ENCODE data around the gene ZNF486. TPM values are rescaled to one million over a fixed set of nuclear protein-coding genes. Genes with fewer than 3 reads are reported as not detected.

ZNF486 gene
- total RNA-seq, 1 experiment from 2014 or later = 21.1 TPM

GRCh38 chr19:20154636-20155035 lies 12.4 kb upstream of the ZNF486 start:
- Histone ChIP-seq H3K56ac (ENCODE audit: insufficient read length, low read depth, low read length) (no peak overlapping the region), H3K23me2 (ENCODE audit: insufficient read length, low read depth, low read length, poor library complexity, severe bottlenecking) (no peaks in the 10 kb centered on the region), H2BK15ac (ENCODE audit: low read depth, low read length) (no peak overlapping the region), H3K14ac (ENCODE audit: insufficient read depth, low read length) (no peak overlapping the region), H3K4me2 (ENCODE audit: insufficient read depth, insufficient read length, low read length) (no peak overlapping the region), H3K4me1 (ENCODE audit: insufficient read depth, low read length) (no peaks in the 10 kb centered on the region), H3K4ac (ENCODE audit: low read depth, low read length) (no peak overlapping the region), H3K79me2 (ENCODE audit: insufficient read depth, low read length) (no peaks in the 10 kb centered on the region), H2BK20ac (ENCODE audit: low read depth, low read length, poor library complexity, severe bottlenecking) (no peak overlapping the region), H2BK12ac (ENCODE audit: insufficient read length, low read depth, low read length) (no peak overlapping the region), H4K8ac (replicated peaks; ENCODE audit: insufficient read length, low read depth, low read length) (no peak overlapping the region), H3K79me1 (ENCODE audit: insufficient read depth, low read depth, low read length, poor library complexity, severe bottlenecking) (no peaks in the 10 kb centered on the region), H2AFZ (ENCODE audit: low read length) (no peak overlapping the region), H2AK5ac (ENCODE audit: insufficient read length, low read length) (no peak overlapping the region), H4K20me1 (ENCODE audit: control insufficient read depth, insufficient read depth, insufficient read length) (no peaks in the 10 kb centered on the region), H3K9me3 (ENCODE audit: control insufficient read depth, low read depth, low read length) (no peaks in the 10 kb centered on the region), H3K9ac (ENCODE audit: extremely low read depth, insufficient read length, low read length) (no peak overlapping the region), H2BK5ac (ENCODE audit: insufficient read length, low read length) (no peak overlapping the region), H4K91ac (ENCODE audit: insufficient read length, low read depth, low read length) (no peak overlapping the region), H2BK120ac (ENCODE audit: low read depth, low read length, poor library complexity, severe bottlenecking) (no peak overlapping the region), H3K27me3 (ENCODE audit: insufficient read depth, low read length) (no peaks in the 10 kb centered on the region), H3K23ac (ENCODE audit: insufficient read length, low read depth, low read length) (no peak overlapping the region), H3K18ac (ENCODE audit: insufficient read length, low read depth, low read length) (no peak overlapping the region), H4K5ac (ENCODE audit: insufficient read length, low read depth, low read length) (no peak overlapping the region), H3T11ph (ENCODE audit: low read length) (no peak overlapping the region), H3K27ac (ENCODE audit: insufficient read length, low read depth, low read length) (no peak overlapping the region)
- Mint-ChIP-seq H3K36me3 (ENCODE audit: insufficient read depth in 1 of 3, low read depth in 3 of 3) (peaks cover 5 to 19% (median 12%) of the 10 kb centered on the region in 3 experiments; a peak in 6 of 7 replicates), H3K27ac (no peak overlapping the region), H3K4me3 (no peak overlapping the region), H3K27me3 (ENCODE audit: low read depth) (peaks cover 7% of the 10 kb centered on the region), H3K9me3 (peaks cover 15 to 27% of the 10 kb centered on the region in 2 experiments), H3K4me1 (peaks cover 19 to 31% of the 10 kb centered on the region in 2 experiments)
- DNase-seq = no peak
- TF ChIP-seq CTCF (conservative IDR thresholded peaks at IDR 0.05) = no peak
- WGBS (ENCODE audit: extremely low coverage, insufficient read length, low lambda C conversion rate) = no CpG with 5 or more reads among the region's 4 CpGs

Data from H9 (cell line).